Cortex of kidney (tissue), 1 donor: ENCODE results near the gene PAPSS1.

Source experiments
- DNase-seq: peaks from one replicate; lab custom pipeline; 2025; lab: John Stamatoyannopoulos, UW

The PAPSS1 gene

GRCh38 chr4:107629318-107629717 is 90.7 kb downstream of the PAPSS1 start:
- no peak for DNase-seq

- DNase-seq, result no peak
Observed at GRCh38 chr4:107625391-107625902, 94.6 kb downstream of the PAPSS1 start.

DNA sequence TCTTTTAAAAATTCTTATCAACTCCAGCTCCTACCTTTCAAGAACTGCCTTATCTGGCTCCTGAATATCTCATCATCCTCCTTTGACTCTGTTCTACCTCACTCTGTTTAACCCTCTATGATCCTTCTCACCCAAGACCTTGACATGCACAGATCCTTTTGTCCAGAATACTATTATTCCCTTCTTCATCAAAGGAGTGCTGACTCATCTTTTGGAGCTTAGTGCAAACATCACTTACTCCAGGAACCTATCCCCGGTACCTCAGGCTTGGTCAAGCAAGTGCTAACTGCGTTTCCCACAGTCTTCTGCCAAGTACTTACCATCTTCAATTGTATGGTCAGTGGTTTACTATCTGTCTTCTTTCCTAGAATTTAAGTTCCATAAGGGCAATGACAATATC is 96.0 kb downstream of the PAPSS1 start:
- DNase-seq, result no peak

GRCh38 chr4:107622006-107622405 is 98.0 kb downstream of the PAPSS1 start:
- DNase-seq, result no peak

DNA sequence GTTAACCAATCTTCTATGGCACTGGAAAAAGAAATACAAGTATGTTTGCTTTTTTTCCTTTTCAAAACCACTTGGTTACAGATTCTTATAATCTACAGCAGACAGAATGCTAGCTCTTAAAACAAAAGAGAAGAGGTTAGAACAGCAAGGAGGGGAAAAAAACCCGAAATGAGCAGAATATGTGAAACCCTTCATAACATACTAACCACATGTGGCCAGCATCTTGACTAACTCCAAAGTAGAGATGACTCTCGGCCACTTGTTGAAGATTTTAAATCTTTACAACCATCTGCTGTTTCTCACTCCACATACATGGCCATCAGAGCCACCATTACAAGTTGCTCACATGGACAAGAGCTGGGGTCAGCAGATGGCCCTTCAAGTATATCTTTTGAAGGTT is 100.3 kb downstream of the PAPSS1 start:
- DNase-seq, result no peak

DNA sequence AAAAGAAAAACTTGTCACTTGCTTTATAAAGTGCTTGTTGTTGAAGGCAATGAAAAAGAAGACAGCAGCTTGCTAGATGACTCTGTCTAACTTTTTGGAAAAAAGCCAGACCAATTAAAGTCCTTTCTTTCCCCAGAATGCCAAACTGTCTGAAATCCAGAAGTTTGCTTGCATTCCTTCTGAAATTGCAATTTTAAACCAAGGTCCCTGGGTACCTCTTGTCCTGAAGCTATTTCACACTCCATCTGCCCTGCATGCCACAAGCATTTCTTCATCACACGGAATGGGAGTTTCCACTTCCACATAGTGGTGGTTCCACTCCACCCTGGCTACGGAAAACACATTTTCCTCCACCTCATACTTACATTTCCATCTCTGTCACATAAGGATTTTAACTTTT is 101.0 kb downstream of the PAPSS1 start:
- DNase-seq, result no peak

GRCh38 chr4:107618656-107619055 is 101.4 kb downstream of the PAPSS1 start:
- no peak for DNase-seq

- no peak for DNase-seq
Observed at GRCh38 chr4:107616838-107617389, 103.1 kb downstream of the PAPSS1 start.

DNA sequence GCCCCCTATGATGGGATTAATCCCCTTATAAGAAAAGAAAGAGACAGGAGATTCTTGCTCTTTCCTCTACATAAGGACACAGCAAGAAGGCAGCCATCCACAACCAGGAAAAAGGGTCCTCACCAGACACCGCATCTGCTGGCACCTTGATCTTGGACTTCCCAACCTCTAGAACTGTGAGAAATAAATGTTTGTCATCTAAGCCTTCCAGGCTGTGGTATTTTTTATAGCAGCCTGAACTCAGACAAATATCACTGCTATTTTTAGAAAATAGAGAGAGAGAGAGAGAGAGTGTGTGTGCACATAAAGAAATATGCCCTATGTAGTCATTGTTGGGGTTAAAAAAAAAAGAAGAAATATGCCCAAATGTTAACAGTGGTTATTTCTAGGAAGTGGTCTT is 104.2 kb downstream of the PAPSS1 start:
- DNase-seq, result no peak

DNA sequence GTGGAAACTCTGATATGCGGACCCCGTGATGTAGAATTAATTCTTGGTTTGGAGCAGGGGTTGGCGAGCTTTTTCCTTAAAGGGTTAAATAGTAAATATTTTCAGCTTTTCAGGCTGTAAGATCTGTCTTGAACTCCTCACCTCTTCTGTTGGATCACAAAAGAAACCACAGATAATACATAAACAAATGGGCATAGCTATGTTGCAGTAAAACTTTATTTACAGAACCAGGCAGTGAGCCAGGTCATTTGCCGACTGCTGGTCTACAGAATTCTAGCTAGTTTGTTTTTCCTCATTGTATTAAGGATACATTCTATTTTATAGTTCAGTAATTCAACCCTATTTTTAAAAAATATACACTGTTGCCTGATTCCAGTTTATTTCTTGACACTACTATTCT is 116.6 kb downstream of the PAPSS1 start:
- no peak for DNase-seq

- DNase-seq, result no peak
Observed at GRCh38 chr4:107600983-107601382, 119.1 kb downstream of the PAPSS1 start.

DNA sequence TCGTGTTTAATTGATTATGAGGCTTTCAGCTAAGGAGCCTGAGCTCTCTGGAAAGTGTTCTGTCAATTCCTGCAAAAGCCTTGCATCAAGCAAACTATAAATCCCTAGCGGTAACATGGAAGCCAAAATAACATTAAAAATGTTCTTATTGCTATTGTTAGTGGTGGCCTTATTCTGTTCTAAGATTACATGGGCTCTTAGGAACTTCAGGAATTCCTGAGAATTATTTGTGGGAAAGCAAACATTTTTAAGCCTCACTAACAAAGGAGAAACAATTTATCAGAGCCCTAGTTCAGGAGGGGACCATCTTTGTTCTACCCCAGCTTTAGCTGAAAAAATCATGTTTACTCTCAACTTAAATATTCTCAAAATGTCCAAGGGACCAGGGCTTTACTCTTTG is 119.6 kb downstream of the PAPSS1 start:
- no peak for DNase-seq

- DNase-seq, result no peak
Observed at GRCh38 chr4:107599841-107600240, 120.2 kb downstream of the PAPSS1 start.

GRCh38 chr4:107593230-107593629 is 126.8 kb downstream of the PAPSS1 start:
- no peak for DNase-seq

GRCh38 chr4:107592519-107592918 is 127.5 kb downstream of the PAPSS1 start:
- no peak for DNase-seq

DNA sequence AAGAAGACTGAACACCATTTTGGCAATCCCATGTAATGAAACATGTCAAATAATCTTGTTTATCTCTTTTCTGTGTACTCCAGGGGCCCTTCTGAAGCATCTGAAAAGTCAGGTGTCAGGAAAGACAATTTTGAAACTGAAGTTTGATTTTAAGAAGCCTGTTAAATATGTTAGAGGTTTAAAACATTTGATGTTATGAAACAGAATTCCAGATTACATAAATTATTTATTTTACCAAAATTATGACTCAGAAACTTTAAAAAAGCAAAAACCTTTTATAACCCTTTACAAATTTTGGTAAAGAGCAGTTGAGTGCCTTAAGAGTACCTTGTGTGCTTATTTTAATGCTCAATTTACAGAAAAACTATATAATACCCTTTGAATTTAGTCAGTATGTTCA is 130.8 kb downstream of the PAPSS1 start:
- DNase-seq, result no peak

DNA sequence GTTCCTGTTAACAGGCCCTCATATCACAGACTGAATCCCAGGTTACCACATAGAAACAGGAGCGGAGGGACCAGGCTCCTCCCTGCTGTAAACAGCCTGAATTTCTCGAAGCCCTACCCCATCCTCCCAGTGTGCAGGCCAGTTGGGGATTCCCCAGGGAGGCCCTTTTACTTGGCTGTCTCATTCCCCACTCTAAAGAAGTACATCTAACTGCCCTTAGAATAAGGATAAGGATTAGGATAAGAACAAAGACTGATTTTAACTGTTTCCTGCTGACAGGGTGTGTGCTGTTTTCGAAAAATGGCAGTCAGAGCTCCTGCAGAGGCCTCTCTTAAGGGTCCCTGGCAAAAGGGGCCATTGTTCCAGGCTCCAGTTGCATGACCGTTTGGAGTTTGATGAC is 133.7 kb downstream of the PAPSS1 start:
- DNase-seq, result no peak

- DNase-seq, result no peak
Observed at GRCh38 chr4:107579099-107579498, 140.9 kb downstream of the PAPSS1 start.

DNA sequence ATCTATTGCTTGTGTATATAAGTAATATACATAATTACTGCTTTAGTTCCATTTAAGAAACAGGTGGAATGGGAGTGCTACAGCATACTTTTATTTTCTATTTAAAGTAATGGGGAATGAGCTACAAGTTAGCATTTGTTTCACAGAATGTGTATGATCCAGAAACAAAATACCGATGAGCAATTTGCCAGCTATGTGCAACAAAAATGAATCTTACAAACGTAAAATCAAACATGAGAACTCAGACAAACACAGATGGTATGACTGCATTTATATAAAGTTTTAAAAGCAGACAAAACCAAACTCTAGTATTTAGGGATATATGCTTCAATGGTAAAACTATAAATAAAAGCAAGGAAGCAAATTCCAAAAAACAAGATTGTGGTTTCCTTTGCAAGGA is 141.7 kb downstream of the PAPSS1 start:
- DNase-seq, result no peak

DNA sequence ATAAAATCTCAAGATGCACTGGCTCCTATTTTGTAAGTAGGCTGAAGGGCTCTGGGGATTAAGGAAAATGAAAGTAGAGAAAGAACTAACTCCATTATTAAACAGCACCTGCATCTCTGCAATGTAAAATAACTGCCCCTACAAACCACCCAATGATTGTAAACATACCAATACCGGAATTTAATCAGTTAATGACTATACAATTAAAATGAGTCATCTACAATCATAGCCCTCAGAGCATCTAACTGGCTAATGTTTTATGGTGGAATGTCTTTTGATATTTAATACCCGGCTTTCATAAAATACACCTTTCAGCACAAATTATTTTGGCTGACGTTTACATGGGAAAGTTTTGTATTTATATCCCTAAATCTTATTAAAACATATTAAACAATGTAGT is 142.3 kb downstream of the PAPSS1 start:
- no peak for DNase-seq

GRCh38 chr4:107575243-107575642 is 144.8 kb downstream of the PAPSS1 start:
- no peak for DNase-seq

DNA sequence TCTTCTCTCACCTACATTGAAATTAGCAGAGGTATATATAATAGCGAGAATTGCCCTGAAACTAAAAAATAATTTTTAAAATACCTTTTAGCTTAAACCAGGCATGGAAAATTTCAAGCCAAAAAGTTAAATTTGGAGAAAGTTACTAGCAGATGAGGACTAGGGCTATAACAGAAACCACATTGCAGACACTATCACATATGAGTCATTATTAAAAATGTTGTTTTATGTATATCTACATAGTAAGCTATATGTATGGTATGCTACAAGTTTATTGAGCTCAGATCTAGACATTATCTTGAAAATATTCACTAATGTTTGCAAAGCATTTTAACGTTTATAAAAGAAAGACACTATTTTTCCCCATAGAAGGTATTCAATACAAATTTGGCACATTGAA is 147.8 kb downstream of the PAPSS1 start:
- DNase-seq, result no peak

- DNase-seq, result no peak
Observed at GRCh38 chr4:107570952-107571351, 149.1 kb downstream of the PAPSS1 start.

- no peak for DNase-seq
Observed at GRCh38 chr4:107564326-107564725, 155.7 kb downstream of the PAPSS1 start.
